ENCODE measurements around the gene RPL4.

Gene RPL4

GRCh38 chr15:66459818-66460615, 44.6 kb downstream of the RPL4 start:
- peak overlapping the region; percentile 37 for H3K27ac ChIP-seq (ENCODE audit: low read depth, low read length)
- no peaks in the 10 kb centered on the region for H4K20me1 ChIP-seq (ENCODE audit: control insufficient read depth, insufficient read depth, low read depth, low read length)
- peaks cover 52% of the 10 kb centered on the region for H3K4me1 ChIP-seq (ENCODE audit: control insufficient read depth, low read length)

GRCh38 chr15:66456211-66456610, 48.4 kb downstream of the RPL4 start:
- Histone ChIP-seq H3K4me3 (ENCODE audit: low read length) (peak overlapping the region; percentile 57), H4K20me1 (ENCODE audit: control insufficient read depth, insufficient read depth, low read depth, low read length) (no peaks in the 10 kb centered on the region), H3K9me2 (replicated peaks; ENCODE audit: control insufficient read depth, low read length) (no peaks in the 10 kb centered on the region), H3K9me3 (ENCODE audit: control insufficient read depth, insufficient read depth, low read length) (no peaks in the 10 kb centered on the region), H3K27me3 (ENCODE audit: control insufficient read depth, low read length) (no peaks in the 10 kb centered on the region), H3K4me1 (ENCODE audit: control insufficient read depth, low read length) (peaks cover 65% of the 10 kb centered on the region), H3F3A (ENCODE audit: control insufficient read depth, insufficient read depth) (peaks cover 9% of the 10 kb centered on the region), H3K4me2 (ENCODE audit: low read length) (peak overlapping the region; percentile 86), H3K79me2 (ENCODE audit: control insufficient read depth, low read length) (peaks cover 36% of the 10 kb centered on the region), H3K27ac (ENCODE audit: low read depth, low read length) (peak overlapping the region; percentile 63), H3K36me3 (ENCODE audit: control insufficient read depth, low read length) (peaks cover 49% of the 10 kb centered on the region)
- TF ChIP-seq EZH2phosphoT487 (IDR thresholded peaks at IDR 0.05; ENCODE audit: borderline replicate concordance, low read length), result no peak
- TF ChIP-seq CTCF (IDR thresholded peaks at IDR 0.05; ENCODE audit: low read depth, low read length, poor library complexity, severe bottlenecking), result no peak

More at GRCh38 chr15:66459818-66460615, 44.6 kb downstream of the RPL4 start:
- Histone ChIP-seq H3K27me3 (ENCODE audit: control insufficient read depth, low read length) (no peaks in the 10 kb centered on the region), H3K4me3 (ENCODE audit: low read length) (no peak overlapping the region), H3K36me3 (ENCODE audit: control insufficient read depth, low read length) (peaks cover 45% of the 10 kb centered on the region), H3F3A (ENCODE audit: control insufficient read depth, insufficient read depth) (0 out of 2 replicates have a peak, but pooled peaks cover 3% of the 10 kb centered on the region), H3K9me2 (replicated peaks; ENCODE audit: control insufficient read depth, low read length) (no peaks in the 10 kb centered on the region), H3K79me2 (ENCODE audit: control insufficient read depth, low read length) (peaks cover 36% of the 10 kb centered on the region), H3K9me3 (ENCODE audit: control insufficient read depth, insufficient read depth, low read length) (no peaks in the 10 kb centered on the region), H3K4me2 (ENCODE audit: low read length) (0 out of 2 replicates have a peak overlapping the region, but pooled peaks have one; percentile 4)
- TF ChIP-seq EZH2phosphoT487 (IDR thresholded peaks at IDR 0.05; ENCODE audit: borderline replicate concordance, low read length) (no peak), CTCF (IDR thresholded peaks at IDR 0.05; ENCODE audit: low read depth, low read length, poor library complexity, severe bottlenecking) (no peak)

- TF ChIP-seq CTCF (IDR thresholded peaks at IDR 0.05; ENCODE audit: low read depth, low read length, poor library complexity, severe bottlenecking) (no peak), EZH2phosphoT487 (IDR thresholded peaks at IDR 0.05; ENCODE audit: borderline replicate concordance, low read length) (no peak)
- H4K20me1 ChIP-seq (ENCODE audit: control insufficient read depth, insufficient read depth, low read depth, low read length), result no peaks in the 10 kb centered on the region
- H3K9me2 ChIP-seq (replicated peaks; ENCODE audit: control insufficient read depth, low read length), result no peaks in the 10 kb centered on the region
- peaks cover 54% of the 10 kb centered on the region for H3K4me1 ChIP-seq (ENCODE audit: control insufficient read depth, low read length)
- no peaks in the 10 kb centered on the region for H3K27me3 ChIP-seq (ENCODE audit: control insufficient read depth, low read length)
- H3K4me2 ChIP-seq (ENCODE audit: low read length), result no peak overlapping the region
- peaks cover 29% of the 10 kb centered on the region for H3K79me2 ChIP-seq (ENCODE audit: control insufficient read depth, low read length)
- peaks cover 38% of the 10 kb centered on the region for H3K36me3 ChIP-seq (ENCODE audit: control insufficient read depth, low read length)
- H3F3A ChIP-seq (ENCODE audit: control insufficient read depth, insufficient read depth), result peaks cover 9% of the 10 kb centered on the region
- no peaks in the 10 kb centered on the region for H3K9me3 ChIP-seq (ENCODE audit: control insufficient read depth, insufficient read depth, low read length)
- H3K4me3 ChIP-seq (ENCODE audit: low read length), result no peak overlapping the region
- no peak overlapping the region for H3K27ac ChIP-seq (ENCODE audit: low read depth, low read length)
These were observed 50.5 kb downstream of the RPL4 start for GRCh38 chr15:66454143-66454542.
